GM21737 (cell line): ENCODE results near the gene LONP2.
"Not testable (repeated sequence)": the region's sequence is repeated elsewhere in the genome, so short reads cannot be mapped to it uniquely, and the experiment has no call there.

Source experiments
- ATAC-seq: cut with Tn5 transposase; IDR thresholded peaks from one replicate; pipeline ENCODE4 v1.9.1; 2021; ENCODE audit warnings: mild to moderate bottlenecking, moderate library complexity; ENCODE audit not compliant: unreplicated experiment

The LONP2 gene

GRCh38 chr16:48287239-48287638 lies 43.1 kb downstream of the LONP2 start:
- ATAC-seq = no peak

GRCh38 chr16:48291303-48291702 lies 47.2 kb downstream of the LONP2 start:
- ATAC-seq = no peak

GRCh38 chr16:48291754-48292153 lies 47.7 kb downstream of the LONP2 start:
- no peak for ATAC-seq

- no peak for ATAC-seq
These were observed 48.4 kb downstream of the LONP2 start for GRCh38 chr16:48292452-48292851.

GRCh38 chr16:48294724-48295123 lies 50.6 kb downstream of the LONP2 start:
- ATAC-seq = no peak

- ATAC-seq = no peak
These were observed 51.6 kb downstream of the LONP2 start for GRCh38 chr16:48295488-48296281.

DNA sequence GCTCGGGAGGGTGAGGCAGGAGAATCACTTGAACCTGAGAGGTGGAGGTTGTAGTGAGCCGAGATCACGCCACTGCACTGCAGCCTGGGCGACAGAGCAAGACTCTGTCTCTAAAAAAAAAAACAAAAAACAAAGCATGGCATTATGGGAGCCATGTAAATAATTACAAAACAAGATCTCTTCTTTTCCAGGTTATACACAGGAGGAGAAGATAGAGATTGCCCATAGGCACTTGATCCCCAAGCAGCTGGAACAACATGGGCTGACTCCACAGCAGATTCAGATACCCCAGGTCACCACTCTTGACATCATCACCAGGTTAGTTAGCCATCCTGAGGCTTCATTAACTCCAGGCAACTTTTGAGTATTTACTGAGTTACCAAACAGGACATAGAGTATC lies 55.4 kb downstream of the LONP2 start:
- no peak for ATAC-seq

DNA sequence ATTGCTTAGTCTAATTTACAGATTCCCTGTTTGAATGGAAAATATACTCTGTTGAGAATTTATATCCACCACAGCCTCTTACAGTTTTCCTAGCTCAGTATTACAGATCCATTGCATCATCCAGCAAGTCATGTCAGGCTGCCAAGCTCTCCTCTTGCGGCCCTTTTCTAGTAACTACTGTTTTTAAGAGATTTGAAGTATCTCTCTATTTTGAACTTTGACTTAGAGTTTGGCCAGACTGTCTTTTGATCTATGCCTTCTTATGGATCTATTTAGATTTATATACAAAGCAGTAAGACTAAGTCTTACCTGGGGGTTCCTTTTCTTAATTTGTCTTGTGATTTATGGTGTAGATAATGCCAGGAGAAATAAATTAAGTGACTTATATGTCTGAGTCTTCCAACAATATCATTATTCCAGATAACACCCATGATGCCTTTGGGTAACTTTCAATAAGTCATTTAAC lies 56.3 kb downstream of the LONP2 start:
- no peak for ATAC-seq

GRCh38 chr16:48308535-48308934 lies 64.4 kb downstream of the LONP2 start:
- no peak for ATAC-seq

DNA sequence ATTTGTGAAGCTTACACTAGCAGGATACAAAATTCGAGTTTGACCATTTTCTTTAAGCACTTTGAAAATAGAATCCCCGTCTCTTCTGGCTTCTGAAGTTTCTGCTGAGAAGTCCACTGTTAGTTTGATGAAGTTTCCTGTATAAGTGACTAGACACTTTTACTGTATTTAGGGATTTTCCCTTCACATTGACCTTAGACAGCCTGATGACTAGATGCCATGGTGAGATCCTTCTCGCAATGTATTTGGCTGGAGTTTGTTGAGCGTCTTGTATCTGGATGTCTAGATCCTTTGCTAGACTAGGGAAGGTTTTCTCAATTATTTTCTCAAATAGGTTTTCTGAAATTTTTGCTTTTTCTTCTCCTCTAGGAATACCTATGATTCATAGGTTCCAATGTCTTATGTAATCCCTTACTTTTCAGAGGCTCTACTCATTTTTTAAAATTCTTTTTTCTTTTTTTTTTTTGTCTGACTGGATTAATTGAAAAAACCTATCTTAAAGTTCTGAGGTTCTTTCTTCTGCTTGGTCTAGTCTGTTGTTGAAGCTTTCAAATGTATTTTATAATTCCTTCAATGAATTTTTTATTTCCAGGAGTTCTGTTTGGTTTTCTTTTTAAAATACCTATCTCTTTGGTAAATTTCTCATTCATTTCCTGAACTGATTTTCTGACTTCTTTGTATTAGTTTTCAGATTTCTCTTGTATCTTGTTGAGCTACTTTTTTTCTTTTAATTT lies 67.0 kb downstream of the LONP2 start:
- ATAC-seq = no peak

- ATAC-seq = not testable (repeated sequence)
These were observed 69.8 kb downstream of the LONP2 start for GRCh38 chr16:48313905-48314304.

GRCh38 chr16:48317026-48317425 lies 72.9 kb downstream of the LONP2 start:
- no peak for ATAC-seq

DNA sequence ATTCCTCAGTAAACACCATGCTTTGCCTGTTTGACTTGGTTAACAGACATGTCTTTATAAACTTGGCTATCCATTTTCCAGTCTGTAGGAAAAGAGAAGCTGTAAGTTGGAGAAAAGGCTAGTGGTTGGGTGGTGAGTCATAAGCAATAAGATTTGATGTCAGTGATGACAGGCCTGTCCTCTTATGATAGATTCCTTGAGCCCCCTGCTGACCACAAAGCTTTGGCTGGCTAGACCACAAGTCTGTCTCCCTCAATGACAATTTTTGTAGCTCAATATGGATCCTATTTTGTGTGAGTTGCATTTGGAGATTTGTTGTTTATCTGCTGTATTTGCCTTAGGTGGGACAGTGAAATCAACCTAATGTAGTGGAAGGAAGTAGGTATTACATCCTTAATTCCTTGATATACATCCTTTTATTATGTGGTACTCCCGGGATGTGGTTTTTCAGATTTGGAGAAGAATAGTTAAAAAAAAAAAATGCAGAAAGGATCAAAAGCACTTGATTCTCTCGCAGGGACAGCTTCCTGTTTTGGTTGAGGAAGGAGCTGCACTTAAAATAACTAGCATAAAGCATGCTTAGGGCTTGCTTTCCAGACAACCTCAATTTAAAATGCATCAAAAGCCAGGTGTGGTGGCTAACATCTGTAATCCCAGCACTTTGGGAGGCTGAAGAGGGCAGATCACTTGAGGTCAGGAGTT lies 73.7 kb downstream of the LONP2 start:
- no peak for ATAC-seq

DNA sequence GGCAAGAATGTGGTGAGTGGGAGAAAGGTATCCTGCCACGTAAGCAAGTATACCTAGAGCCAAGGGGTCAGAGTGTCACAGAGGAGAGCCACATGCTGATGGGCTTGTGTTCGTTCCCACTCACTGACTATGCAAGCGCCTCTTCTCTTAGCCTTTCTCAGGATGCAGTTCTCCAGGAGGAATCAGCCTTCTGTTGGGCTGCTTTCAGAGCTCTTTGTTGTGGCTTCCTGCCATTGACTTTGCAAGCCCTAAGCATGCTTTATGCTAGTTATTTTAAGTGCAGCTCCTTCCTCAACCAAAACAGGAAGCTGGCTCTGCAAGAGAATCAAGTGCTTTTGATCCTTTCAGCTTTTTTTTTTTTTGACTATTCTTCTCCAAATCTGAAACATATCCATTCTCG lies 74.5 kb downstream of the LONP2 start:
- no peak for ATAC-seq

- ATAC-seq = no peak
These were observed 77.4 kb downstream of the LONP2 start for GRCh38 chr16:48321317-48322036.

DNA sequence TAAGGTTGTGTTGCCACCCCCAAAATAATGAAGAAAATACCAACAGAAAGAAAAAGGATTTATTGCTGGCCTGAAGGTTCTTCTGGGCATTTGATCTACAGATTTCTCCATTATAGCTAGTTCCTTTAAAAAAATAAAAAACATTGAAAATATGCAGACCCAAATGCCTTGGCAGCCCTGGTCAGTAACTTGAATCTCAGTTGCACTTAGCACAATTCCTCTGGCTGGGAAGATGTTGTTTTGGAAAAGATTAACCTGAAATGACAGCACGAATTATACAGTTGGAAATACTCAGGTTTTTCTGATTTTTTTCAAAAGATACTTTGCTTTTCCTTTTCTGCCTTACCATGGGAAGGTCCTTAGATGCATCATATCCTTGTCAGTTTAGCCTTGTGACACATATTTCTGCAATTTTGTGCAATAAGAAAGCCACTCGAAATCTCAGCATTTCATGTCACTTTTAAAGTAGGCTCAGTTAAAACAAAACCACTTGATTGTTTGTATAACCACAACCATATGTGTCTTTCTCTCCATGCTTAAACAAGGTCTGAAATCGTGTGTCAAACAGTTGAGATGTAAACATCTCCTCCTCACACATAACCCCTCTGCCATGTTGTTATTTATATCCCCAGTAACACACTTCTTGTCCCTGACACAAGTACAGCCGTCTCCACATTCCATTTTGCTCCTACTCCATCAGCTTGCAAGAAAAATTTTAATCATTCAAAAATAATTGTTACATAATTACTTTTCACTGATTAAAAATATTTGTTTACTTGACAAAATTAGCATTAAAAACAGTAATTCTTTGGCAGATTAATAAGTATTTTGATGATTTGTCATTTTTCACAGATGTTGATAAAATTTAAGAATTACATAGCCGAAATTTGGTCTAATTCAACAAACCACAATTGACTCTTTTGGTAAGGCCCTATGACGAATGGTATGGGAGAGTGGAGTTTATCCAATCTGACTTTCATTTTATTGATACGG lies 80.0 kb downstream of the LONP2 start:
- ATAC-seq = no peak

GRCh38 chr16:48326915-48327314 lies 82.8 kb downstream of the LONP2 start:
- no peak for ATAC-seq

GRCh38 chr16:48329138-48329537 lies 85.0 kb downstream of the LONP2 start:
- ATAC-seq = no peak

- no peak for ATAC-seq
These were observed 86.2 kb downstream of the LONP2 start for GRCh38 chr16:48330189-48330840.
